Liver (tissue), 9 donors: ENCODE data around the gene SLC34A3. TPM values are rescaled to one million over a fixed set of nuclear protein-coding genes. Genes with fewer than 3 reads are reported as not detected.

Experiments
- DNase-seq: peaks from one replicate; pipeline ENCODE4 v3.0.0-alpha.2; 2017; ENCODE audit warnings: low spot score
- H3K27ac ChIP-seq, 2 donors: one replicate each; pipeline ENCODE4 v1.7.0; 2013; ENCODE audit warnings: inconsistent platforms in 2 of 2, low read length in 2 of 2, control low read depth in 1 of 2, low read depth in 1 of 2, mild to moderate bottlenecking in 1 of 2
- H3K27me3 ChIP-seq, 4 donors: one replicate each; pipeline versions ENCODE4 v1.6.1 to v1.7.0; 2013; ENCODE audit warnings: low read length in 3 of 4, inconsistent platforms in 1 of 4, mild to moderate bottlenecking in 1 of 4, moderate library complexity in 1 of 4; ENCODE audit not compliant: control insufficient read depth in 4 of 4, insufficient read depth in 4 of 4
- H3K36me3 ChIP-seq, 4 donors: one replicate each; pipeline versions ENCODE4 v1.6.1 to v1.7.0; 2013; ENCODE audit warnings: low read length in 3 of 4, mild to moderate bottlenecking in 3 of 4, low read depth in 1 of 4, moderate library complexity in 1 of 4; ENCODE audit not compliant: control insufficient read depth in 4 of 4, insufficient read depth in 3 of 4
- H3K4me1 ChIP-seq, 4 donors: one replicate each; pipeline versions ENCODE4 v1.6.1 to v1.7.0; 2013; ENCODE audit warnings: low read length in 3 of 4, mild to moderate bottlenecking in 3 of 4, moderate library complexity in 1 of 4; ENCODE audit not compliant: control insufficient read depth in 4 of 4, insufficient read depth in 4 of 4
- H3K4me3 ChIP-seq, 3 donors: one replicate each; pipeline versions ENCODE4 v1.6.1 to v1.7.0; 2013; ENCODE audit warnings: low read length in 3 of 3, control low read depth in 1 of 3, low read depth in 1 of 3, mild to moderate bottlenecking in 1 of 3
- H3K9ac ChIP-seq, 2 donors: one replicate each; pipeline ENCODE4 v1.7.0; 2013; ENCODE audit warnings: low read length in 2 of 2, mild to moderate bottlenecking in 2 of 2, moderate library complexity in 2 of 2, control low read depth in 1 of 2, low read depth in 1 of 2
- H3K9me3 ChIP-seq, 4 donors: one replicate each; pipeline versions ENCODE4 v1.6.1 to v1.7.0; 2013; ENCODE audit warnings: low read length in 3 of 4; ENCODE audit not compliant: control insufficient read depth in 4 of 4
- EGR1 ChIP-seq, 2 donors: IDR thresholded peaks; 2 replicates each; pipeline ENCODE4 v1.6.1; 2016 to 2018; ENCODE audit warnings: antibody characterized with exemption in 2 of 2, low read depth in 2 of 2
- FOXA1 ChIP-seq: IDR thresholded peaks from 2 replicates; pipeline ENCODE4 v1.6.1; 2016; ENCODE audit warnings: antibody characterized with exemption
- GABPA ChIP-seq, 2 donors: IDR thresholded peaks in 1 of 2; conservative IDR thresholded peaks in 1 of 2; 2 replicates each; pipeline ENCODE4 v1.6.1; 2016; ENCODE audit warnings: antibody characterized with exemption in 2 of 2, mild to moderate bottlenecking in 1 of 2, moderate library complexity in 1 of 2
- HNF4A ChIP-seq, 2 donors: conservative IDR thresholded peaks; 2 replicates each; pipeline ENCODE4 v1.6.1; 2016; ENCODE audit warnings: antibody characterized with exemption in 2 of 2, mild to moderate bottlenecking in 2 of 2
- RAD21 ChIP-seq, 2 donors: IDR thresholded peaks; 2 replicates each; pipeline ENCODE4 v1.6.1; 2016; ENCODE audit warnings: antibody characterized with exemption in 2 of 2, mild to moderate bottlenecking in 2 of 2
- WGBS: extraction: QIAGEN DNeasy Blood & Tissue Kit; methylation state at CpG from one replicate; pipeline ENCODE4 v1.1.7; 2013; 5-methylcytosine and 5-hydroxymethylcytosine counted together
- polyA plus RNA-seq, 2 donors: library from polyadenylated mRNA; stranded (reverse) in 1 of 2; unstranded in 1 of 2; fragments of 200-250 nt in 1 of 2; fragments of >200 nt in 1 of 2; fragmentation: Nextera tagmentation in 1 of 2; extraction: Ambion mirVana in 1 of 2; gene quantifications; one replicate each; pipeline versions ENCODE4 v1.2.1 to v1.2.3, GENCODE V29; 2013 to 2015
- total RNA-seq, 2 donors: library from RNA; depleted of rRNA; stranded (reverse); fragments of >200 nt; gene quantifications; one replicate each; pipeline ENCODE4 v1.2.3, GENCODE V29; 2014
- TF ChIP-seq, protein P1 (sequence below): IDR thresholded peaks from 2 replicates; pipeline ENCODE4 v1.6.1; 2016; ENCODE audit warnings: antibody characterized with exemption
- TF ChIP-seq, protein P2 (sequence below): IDR thresholded peaks from 2 replicates; pipeline ENCODE4 v1.6.1; 2016; ENCODE audit warnings: antibody characterized with exemption, mild to moderate bottlenecking
- donor health status: healthy.
- donor health status: healthy.
- donor health status: healthy.
- donor health status: healthy.
- donor health status: healthy.

The SLC34A3 gene
- total and polyA plus RNA-seq, 4 donors, result not detected

DNA sequence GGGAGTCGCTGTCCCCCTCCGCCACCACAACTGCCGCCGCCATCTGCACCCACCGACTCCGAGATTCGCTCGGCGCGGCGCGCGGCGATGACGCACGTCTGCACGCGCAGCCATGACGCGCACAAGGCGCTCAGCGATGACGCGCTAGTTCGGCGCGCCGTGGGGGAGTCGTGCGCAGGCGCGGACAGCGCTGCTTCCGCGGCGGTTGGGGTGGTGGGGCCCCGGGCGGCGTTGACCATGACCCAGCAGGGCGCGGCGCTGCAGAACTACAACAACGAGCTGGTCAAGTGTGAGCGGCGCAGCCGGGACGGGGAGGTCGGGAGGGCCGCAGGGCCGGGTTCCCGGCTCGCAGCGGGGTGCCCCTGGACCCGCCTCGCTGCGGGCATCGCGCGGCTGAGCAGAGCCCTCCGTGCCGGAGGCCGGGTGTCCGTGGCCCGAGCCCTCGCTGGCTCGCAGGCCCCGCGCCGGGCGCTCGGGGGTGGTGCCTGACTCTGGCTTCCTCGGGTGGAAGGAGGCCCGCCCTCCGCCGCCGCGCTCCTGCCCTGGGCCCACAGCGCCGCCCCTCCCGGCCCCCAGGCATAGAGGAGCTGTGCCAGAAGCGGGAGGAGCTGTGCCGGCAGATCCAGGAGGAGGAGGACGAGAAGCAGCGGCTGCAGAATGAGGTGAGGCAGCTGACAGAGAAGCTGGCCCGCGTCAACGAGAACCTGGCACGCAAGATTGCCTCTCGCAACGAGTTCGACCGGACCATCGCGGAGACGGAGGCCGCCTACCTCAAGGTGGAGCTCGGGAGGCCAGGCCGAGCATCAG lies 42.0 kb upstream of the SLC34A3 start, which contains the start of the genes ANAPC2 and SSNA1 (continued):
- TF ChIP-seq, protein P1, sequence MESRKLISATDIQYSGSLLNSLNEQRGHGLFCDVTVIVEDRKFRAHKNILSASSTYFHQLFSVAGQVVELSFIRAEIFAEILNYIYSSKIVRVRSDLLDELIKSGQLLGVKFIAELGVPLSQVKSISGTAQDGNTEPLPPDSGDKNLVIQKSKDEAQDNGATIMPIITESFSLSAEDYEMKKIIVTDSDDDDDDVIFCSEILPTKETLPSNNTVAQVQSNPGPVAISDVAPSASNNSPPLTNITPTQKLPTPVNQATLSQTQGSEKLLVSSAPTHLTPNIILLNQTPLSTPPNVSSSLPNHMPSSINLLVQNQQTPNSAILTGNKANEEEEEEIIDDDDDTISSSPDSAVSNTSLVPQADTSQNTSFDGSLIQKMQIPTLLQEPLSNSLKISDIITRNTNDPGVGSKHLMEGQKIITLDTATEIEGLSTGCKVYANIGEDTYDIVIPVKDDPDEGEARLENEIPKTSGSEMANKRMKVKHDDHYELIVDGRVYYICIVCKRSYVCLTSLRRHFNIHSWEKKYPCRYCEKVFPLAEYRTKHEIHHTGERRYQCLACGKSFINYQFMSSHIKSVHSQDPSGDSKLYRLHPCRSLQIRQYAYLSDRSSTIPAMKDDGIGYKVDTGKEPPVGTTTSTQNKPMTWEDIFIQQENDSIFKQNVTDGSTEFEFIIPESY, result no peak
- TF ChIP-seq FOXA1, result no peak
- TF ChIP-seq HNF4A (conservative IDR thresholded peaks at IDR 0.05), result no peak
- peak in 1 of 2 donors; percentile 87 for TF ChIP-seq GABPA (IDR thresholded peaks at IDR 0.05 in 1 of 2, conservative IDR thresholded peaks at IDR 0.05 in 1 of 2)

DNA sequence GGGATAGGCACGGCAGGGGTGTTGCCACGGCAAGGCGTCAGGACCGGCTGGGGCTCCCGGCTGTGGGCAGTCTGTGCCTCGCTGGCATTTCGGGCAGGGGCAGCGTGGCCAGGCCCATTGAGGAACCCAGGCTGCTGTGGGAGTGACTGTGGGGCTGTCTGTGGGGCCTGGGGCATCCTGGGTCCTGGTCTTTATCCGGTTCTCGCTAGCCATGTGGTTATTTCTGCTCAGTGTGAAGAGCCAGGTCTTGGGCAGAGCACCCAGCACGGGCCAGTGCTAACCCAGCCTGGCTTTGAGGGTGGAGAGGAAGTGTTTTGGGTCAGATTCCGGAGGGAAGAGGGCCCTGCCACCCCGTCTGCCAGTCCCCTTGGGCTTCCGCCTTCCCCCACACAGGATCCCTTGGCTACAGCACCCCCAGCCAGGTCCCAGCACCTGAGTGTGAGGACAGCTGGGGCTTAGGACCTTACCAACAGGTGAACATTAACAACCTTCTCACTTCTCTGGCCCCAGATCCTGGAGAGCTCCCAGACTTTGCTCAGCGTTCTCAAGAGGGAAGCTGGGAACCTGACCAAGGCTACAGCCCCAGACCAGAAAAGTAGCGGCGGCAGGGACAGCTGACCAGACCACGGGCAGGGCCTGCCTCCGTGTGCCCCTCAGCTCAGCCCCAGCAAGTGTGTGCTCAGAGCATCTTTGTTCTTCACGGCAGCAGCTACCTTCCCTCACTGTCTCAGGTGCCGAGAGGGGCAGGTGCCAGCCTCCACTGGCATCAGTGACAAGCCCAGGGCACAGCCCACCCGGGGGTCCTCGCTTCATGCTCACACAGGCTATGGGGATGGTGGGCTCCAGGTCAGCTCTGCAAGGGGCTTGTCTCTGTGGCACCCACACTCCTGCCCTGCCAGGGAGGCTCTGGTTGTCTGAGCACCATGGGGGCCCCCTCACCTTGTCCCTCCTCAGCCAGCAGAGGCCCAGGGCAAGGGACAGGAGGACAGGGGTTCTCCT lies 41.1 kb upstream of the SLC34A3 start:
- Histone ChIP-seq H3K4me3 (peak overlapping the region; percentile 74 to 92 (median 86)), H3K9ac (peak overlapping the region in 1 of 2 donors; percentile 34), H3K9me3 (no peaks in the 10 kb centered on the region), H3K4me1 (peaks cover 24 to 59% (median 45%) of the 10 kb centered on the region in 4 donors), H3K27me3 (no peaks in the 10 kb centered on the region), H3K36me3 (peaks cover 3 to 29% (median 6%) of the 10 kb centered on the region in 4 donors), H3K27ac (peak overlapping the region; percentile 90 to 92)
- DNase-seq, result no peak
- WGBS, result 32% methylated on average over 23 of the region's 23 CpGs
- TF ChIP-seq, protein P2, sequence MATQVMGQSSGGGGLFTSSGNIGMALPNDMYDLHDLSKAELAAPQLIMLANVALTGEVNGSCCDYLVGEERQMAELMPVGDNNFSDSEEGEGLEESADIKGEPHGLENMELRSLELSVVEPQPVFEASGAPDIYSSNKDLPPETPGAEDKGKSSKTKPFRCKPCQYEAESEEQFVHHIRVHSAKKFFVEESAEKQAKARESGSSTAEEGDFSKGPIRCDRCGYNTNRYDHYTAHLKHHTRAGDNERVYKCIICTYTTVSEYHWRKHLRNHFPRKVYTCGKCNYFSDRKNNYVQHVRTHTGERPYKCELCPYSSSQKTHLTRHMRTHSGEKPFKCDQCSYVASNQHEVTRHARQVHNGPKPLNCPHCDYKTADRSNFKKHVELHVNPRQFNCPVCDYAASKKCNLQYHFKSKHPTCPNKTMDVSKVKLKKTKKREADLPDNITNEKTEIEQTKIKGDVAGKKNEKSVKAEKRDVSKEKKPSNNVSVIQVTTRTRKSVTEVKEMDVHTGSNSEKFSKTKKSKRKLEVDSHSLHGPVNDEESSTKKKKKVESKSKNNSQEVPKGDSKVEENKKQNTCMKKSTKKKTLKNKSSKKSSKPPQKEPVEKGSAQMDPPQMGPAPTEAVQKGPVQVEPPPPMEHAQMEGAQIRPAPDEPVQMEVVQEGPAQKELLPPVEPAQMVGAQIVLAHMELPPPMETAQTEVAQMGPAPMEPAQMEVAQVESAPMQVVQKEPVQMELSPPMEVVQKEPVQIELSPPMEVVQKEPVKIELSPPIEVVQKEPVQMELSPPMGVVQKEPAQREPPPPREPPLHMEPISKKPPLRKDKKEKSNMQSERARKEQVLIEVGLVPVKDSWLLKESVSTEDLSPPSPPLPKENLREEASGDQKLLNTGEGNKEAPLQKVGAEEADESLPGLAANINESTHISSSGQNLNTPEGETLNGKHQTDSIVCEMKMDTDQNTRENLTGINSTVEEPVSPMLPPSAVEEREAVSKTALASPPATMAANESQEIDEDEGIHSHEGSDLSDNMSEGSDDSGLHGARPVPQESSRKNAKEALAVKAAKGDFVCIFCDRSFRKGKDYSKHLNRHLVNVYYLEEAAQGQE, result peak; percentile 80
- TF ChIP-seq HNF4A (conservative IDR thresholded peaks at IDR 0.05), result no peak

DNA sequence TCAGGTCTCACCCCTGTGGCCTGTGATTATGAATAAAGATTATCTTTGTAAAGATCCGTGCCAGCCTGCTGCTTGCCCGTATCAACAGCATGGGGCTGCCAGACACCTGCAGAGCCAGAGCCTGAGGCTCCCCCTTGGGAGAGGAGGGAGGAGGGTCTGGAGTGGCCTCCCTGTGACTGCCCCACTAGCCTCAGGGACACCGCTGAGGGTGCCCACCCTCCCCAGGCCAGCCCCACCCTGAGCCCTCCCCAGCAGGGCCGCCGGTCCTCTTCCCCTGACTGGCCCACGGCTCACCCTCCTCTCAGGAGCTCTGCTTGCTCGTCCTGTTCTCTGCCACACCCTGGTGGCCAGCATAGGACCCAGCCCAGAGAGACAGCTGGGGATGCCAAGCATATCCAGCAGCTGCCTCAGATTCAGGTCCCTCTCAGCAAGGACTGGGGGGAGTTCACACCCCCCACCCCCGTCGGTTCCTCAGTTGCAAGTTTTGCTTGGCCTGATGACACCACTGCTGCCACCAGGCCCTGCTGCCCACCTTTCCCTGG lies 40.3 kb upstream of the SLC34A3 start:
- Histone ChIP-seq H3K27me3 (no peaks in the 10 kb centered on the region), H3K9me3 (no peaks in the 10 kb centered on the region), H3K4me1 (peaks cover 32 to 67% (median 53%) of the 10 kb centered on the region in 4 donors), H3K4me3 (no peak overlapping the region), H3K9ac (no peak overlapping the region), H3K36me3 (peaks cover 3 to 24% (median 6%) of the 10 kb centered on the region in 4 donors), H3K27ac (no peak overlapping the region)
- TF ChIP-seq RAD21 (IDR thresholded peaks at IDR 0.05) (peak in 1 of 2 donors; percentile 18), EGR1 (IDR thresholded peaks at IDR 0.05; ENCODE audit: low read depth in 2 of 2) (no peak)
- 77% methylated on average over 9 of the region's 9 CpGs for WGBS
- no peak for DNase-seq
